Measurements from ENCODE around the gene PNMT. TPM values are rescaled to one million over a fixed set of nuclear protein-coding genes. Genes with fewer than 3 reads are reported as not detected.

The PNMT gene
- total and polyA plus RNA-seq, 2 donors (not counting 1 experiment from before 2014, with no cell fraction given): 0.13 to 0.76 TPM

- H2AFZ ChIP-seq (ENCODE audit: insufficient read depth, low read depth, low read length, poor library complexity, severe bottlenecking): peak overlapping the region; percentile 41
- Mint-ChIP-seq H3K9me3 (ENCODE audit: insufficient read depth) (no peaks in the 10 kb centered on the region), H3K4me3 (peak overlapping the region; percentile 68), H3K4me1 (peaks cover 80% of the 10 kb centered on the region), H3K27ac (peak overlapping the region; percentile 98), H3K27me3 (peaks cover 2% of the 10 kb centered on the region)
- H3K9ac ChIP-seq (ENCODE audit: low read length): no peak overlapping the region
- H3K9me3 ChIP-seq (ENCODE audit: control extremely low read depth in 1 of 3, control insufficient read depth in 2 of 3, insufficient read depth in 1 of 3, low read length in 2 of 3): peaks cover 0 to 3% (median 0%) of the 10 kb centered on the region in 3 donors
- intact Hi-C loops (cut with micrococcal nuclease): loop anchor here (1.0 to 5.0 kb wide), 2 partner anchors 12 to 77 kb away; no protein-coding TSS in a partner anchor
- peaks cover 77 to 90% of the 10 kb centered on the region in 2 donors for H3K4me1 ChIP-seq (ENCODE audit: control insufficient read depth in 2 of 2, insufficient read depth in 2 of 2, low read length in 2 of 2)
- H3K79me2 ChIP-seq (ENCODE audit: control insufficient read depth, insufficient read depth, low read length): no peaks in the 10 kb centered on the region
- peaks cover 0 to 5% of the 10 kb centered on the region in 2 experiments for H3K36me3 ChIP-seq (replicated peaks in 1 of 2; ENCODE audit: control extremely low read depth in 1 of 2, control insufficient read depth in 1 of 2, extremely low read depth in 1 of 2, insufficient read depth in 2 of 2, low read length in 1 of 2)
- no peaks in the 10 kb centered on the region for H4K20me1 ChIP-seq (ENCODE audit: control insufficient read depth, insufficient read depth, low read length, poor library complexity, severe bottlenecking)
- no peak overlapping the region for H3K4me3 ChIP-seq (ENCODE audit: control extremely low read depth in 1 of 5, extremely low read depth in 1 of 5, insufficient read depth in 1 of 5, low read depth in 2 of 5, low read length in 4 of 5)
- H3K4me2 ChIP-seq (replicated peaks; ENCODE audit: low read depth, low read length, poor library complexity, severe bottlenecking): peak overlapping the region; percentile 59
- peak overlapping the region; percentile 65 to 94 for H3K27ac ChIP-seq (ENCODE audit: low read length in 2 of 2)
- ChIA-PET CTCF (interaction anchor here (0.8 to 3.5 kb wide), 14 partner anchors 9 to 278 kb away, joined by 3 to 19 read pairs (median 5); partner anchors contain the start of gene PGAP3), POLR2A (interaction anchor here (0.8 to 2.8 kb wide), 5 partner anchors 10 to 79 kb away, joined by 3 to 17 read pairs (median 8); partner anchors contain the start of genes MIEN1, PGAP3 and TCAP)
- DNase-seq (no peak), ATAC-seq (ENCODE audit: low read depth) (no peak)
- 70% methylated on average over 10 of the region's 10 CpGs for WGBS (ENCODE audit: insufficient coverage)
- TF ChIP-seq CTCF (IDR thresholded peaks at IDR 0.05): no peak
- peaks cover 0 to 9% (median 0%) of the 10 kb centered on the region in 4 experiments for H3K27me3 ChIP-seq (replicated peaks in 1 of 4; ENCODE audit: control extremely low read depth in 1 of 4, control insufficient read depth in 3 of 4, insufficient read depth in 4 of 4, low read length in 3 of 4)
Observed at GRCh38 chr17:39675390-39676082, 7.3 kb downstream of the PNMT start.

- TF ChIP-seq CTCF (IDR thresholded peaks at IDR 0.05) (no peak), EZH2 (IDR thresholded peaks at IDR 0.05; ENCODE audit: borderline replicate concordance, insufficient read depth, low read depth, low read length, poor library complexity, severe bottlenecking) (no peak)
- Histone ChIP-seq H3K9me3 (ENCODE audit: control extremely low read depth in 1 of 3, control insufficient read depth in 2 of 3, insufficient read depth in 1 of 3, low read length in 2 of 3) (peaks cover 0 to 3% (median 0%) of the 10 kb centered on the region in 3 donors), H3K4me3 (ENCODE audit: control extremely low read depth in 1 of 5, extremely low read depth in 1 of 5, insufficient read depth in 1 of 5, low read depth in 2 of 5, low read length in 4 of 5) (no peak overlapping the region), H3K9ac (ENCODE audit: low read length) (no peak overlapping the region), H4K20me1 (ENCODE audit: control insufficient read depth, insufficient read depth, low read length, poor library complexity, severe bottlenecking) (no peaks in the 10 kb centered on the region), H3K27me3 (replicated peaks in 1 of 4; ENCODE audit: control extremely low read depth in 1 of 4, control insufficient read depth in 3 of 4, insufficient read depth in 4 of 4, low read length in 3 of 4) (peaks cover 0 to 3% (median 0%) of the 10 kb centered on the region in 4 experiments), H2AFZ (ENCODE audit: insufficient read depth, low read depth, low read length, poor library complexity, severe bottlenecking) (peak overlapping the region; percentile 41), H3K4me1 (ENCODE audit: control insufficient read depth in 2 of 2, insufficient read depth in 2 of 2, low read length in 2 of 2) (peaks cover 79 to 96% of the 10 kb centered on the region in 2 donors), H3K27ac (ENCODE audit: low read length in 2 of 2) (peak overlapping the region; percentile 65 to 94), H3K4me2 (replicated peaks; ENCODE audit: low read depth, low read length, poor library complexity, severe bottlenecking) (peak overlapping the region; percentile 59), H3K36me3 (replicated peaks in 1 of 2; ENCODE audit: control extremely low read depth in 1 of 2, control insufficient read depth in 1 of 2, extremely low read depth in 1 of 2, insufficient read depth in 2 of 2, low read length in 1 of 2) (peaks cover 0 to 5% of the 10 kb centered on the region in 2 experiments), H3K79me2 (ENCODE audit: control insufficient read depth, insufficient read depth, low read length) (no peaks in the 10 kb centered on the region)
- ChIA-PET CTCF (interaction anchor here (1.0 to 7.6 kb wide), 10 partner anchors 6 to 197 kb away, joined by 4 to 48 read pairs (median 6); partner anchors contain the start of genes PGAP3 and PNMT), POLR2A (interaction anchor here (0.5 to 2.8 kb wide), 5 partner anchors 11 to 54 kb away, joined by 3 to 14 read pairs (median 8); partner anchors contain the start of genes MIEN1, PGAP3 and TCAP)
- peak; percentile 61 for ATAC-seq (ENCODE audit: low read depth)
- Mint-ChIP-seq H3K4me3 (peak overlapping the region; percentile 68), H3K9me3 (ENCODE audit: insufficient read depth) (no peaks in the 10 kb centered on the region), H3K4me1 (peaks cover 85% of the 10 kb centered on the region), H3K27me3 (no peaks in the 10 kb centered on the region), H3K27ac (peak overlapping the region; percentile 98)
- peak; percentile 69 for DNase-seq
- WGBS (ENCODE audit: insufficient coverage): 39% methylated on average over 3 of the region's 7 CpGs
- intact Hi-C loops (cut with micrococcal nuclease): loop anchor here (5.0 kb wide), 1 partner anchor 76 kb away; no protein-coding TSS in a partner anchor
Observed at GRCh38 chr17:39676198-39676819, 8.1 kb downstream of the PNMT start.
